Epithelial cell of proximal tubule (primary cell): ENCODE measurements around the gene UBE2G1. TPM values are rescaled to one million over a fixed set of nuclear protein-coding genes. Genes with fewer than 3 reads are reported as not detected.

Source experiments
- DNase-seq: peaks from one replicate; pipeline ENCODE4 v3.0.0-alpha.2; 2011; ENCODE audit warnings: low read depth
- H3K4me3 ChIP-seq: 2 replicates; pipeline ENCODE4 v1.5.1; 2011; ENCODE audit warnings: low read depth, mild to moderate bottlenecking, low read length
- total RNA-seq: library from RNA; depleted of rRNA; stranded (reverse); fragments of >200 nt; gene quantifications from 2 replicates; pipeline ENCODE4 v1.2.3, GENCODE V29; 2015
- TF ChIP-seq, protein P1 (sequence below): conservative IDR thresholded peaks from 2 replicates; pipeline ENCODE4 v1.5.1; 2012; ENCODE audit warnings: low read depth, mild to moderate bottlenecking, low read length

UBE2G1 gene
- total RNA-seq, 1 donor from 2014 or later: 65.4 TPM

DNA sequence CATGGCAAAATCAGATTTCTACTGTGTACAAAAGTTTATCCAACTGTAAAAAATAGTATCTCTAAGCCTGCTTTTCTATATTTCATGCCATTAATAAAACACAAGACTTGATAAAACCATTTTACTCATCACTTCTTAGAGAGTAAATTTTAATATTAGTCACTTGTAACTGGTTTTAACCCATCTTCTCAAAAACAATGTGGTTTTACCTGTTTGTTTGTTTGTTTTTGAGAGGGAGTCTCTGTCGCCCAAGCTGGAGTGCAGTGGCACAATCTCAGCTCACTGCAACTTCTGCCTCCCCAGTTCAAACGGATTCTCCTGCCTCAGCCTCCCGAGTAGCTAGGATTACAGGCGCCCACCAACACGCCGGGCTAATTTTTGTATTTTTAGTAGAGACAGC is 32.1 kb downstream of the UBE2G1 start:
- TF ChIP-seq, protein P1, sequence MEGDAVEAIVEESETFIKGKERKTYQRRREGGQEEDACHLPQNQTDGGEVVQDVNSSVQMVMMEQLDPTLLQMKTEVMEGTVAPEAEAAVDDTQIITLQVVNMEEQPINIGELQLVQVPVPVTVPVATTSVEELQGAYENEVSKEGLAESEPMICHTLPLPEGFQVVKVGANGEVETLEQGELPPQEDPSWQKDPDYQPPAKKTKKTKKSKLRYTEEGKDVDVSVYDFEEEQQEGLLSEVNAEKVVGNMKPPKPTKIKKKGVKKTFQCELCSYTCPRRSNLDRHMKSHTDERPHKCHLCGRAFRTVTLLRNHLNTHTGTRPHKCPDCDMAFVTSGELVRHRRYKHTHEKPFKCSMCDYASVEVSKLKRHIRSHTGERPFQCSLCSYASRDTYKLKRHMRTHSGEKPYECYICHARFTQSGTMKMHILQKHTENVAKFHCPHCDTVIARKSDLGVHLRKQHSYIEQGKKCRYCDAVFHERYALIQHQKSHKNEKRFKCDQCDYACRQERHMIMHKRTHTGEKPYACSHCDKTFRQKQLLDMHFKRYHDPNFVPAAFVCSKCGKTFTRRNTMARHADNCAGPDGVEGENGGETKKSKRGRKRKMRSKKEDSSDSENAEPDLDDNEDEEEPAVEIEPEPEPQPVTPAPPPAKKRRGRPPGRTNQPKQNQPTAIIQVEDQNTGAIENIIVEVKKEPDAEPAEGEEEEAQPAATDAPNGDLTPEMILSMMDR: no peak
- no peak overlapping the region for H3K4me3 ChIP-seq
- no peak for DNase-seq

DNA sequence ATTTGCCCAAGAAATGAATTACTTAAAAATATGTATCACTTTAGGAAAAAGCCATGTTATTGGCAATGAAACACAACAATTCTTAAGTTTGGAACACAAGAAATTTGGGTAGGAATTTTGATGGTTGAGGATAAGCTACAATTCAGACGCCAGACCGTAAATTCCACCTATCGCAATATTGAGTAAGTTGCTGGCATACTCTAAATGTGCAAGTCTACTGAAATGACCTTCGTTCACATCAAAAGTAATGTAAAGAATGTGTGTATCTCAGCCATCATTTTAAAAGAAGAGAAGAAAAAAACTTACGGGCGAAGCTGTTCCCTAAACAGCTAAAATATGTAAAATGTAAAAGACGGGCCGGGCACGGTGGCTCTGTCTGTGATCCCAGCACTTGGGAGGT is 33.4 kb downstream of the UBE2G1 start:
- TF ChIP-seq, protein P1: no peak
- no peak overlapping the region for H3K4me3 ChIP-seq
- no peak for DNase-seq

DNA sequence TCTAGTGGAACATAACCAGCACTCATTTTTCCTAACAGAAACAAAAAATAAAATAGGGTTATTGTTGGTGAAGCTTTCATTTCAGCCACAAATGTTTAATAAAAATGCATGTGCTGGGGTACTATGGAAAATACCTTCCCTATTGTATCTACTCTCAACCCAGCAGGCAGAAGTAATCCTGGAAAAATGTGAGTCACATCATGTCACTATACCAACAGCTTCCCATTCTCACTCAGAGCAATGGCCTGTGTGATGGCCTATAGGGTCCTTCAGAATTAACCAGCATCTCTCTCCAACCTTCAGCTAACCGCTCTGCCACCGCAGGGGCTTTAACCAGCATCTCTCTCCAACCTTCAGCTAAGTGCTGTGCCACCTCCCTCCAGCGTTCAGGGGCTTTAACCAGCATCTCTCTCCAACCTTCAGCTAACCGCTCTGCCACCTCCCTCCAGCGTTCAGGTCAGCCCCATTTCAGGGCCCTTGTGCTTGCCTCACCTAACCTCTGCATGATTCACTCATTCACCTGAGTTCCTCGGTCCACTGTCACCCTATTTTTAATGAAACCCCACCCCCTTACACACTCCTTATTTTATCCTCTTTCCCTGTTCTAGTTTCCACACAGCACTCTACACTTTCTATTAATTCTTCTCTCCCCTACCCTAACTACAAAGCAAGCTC is 34.0 kb downstream of the UBE2G1 start:
- no peak for DNase-seq
- H3K4me3 ChIP-seq: no peak overlapping the region
- TF ChIP-seq, protein P1: no peak

DNA sequence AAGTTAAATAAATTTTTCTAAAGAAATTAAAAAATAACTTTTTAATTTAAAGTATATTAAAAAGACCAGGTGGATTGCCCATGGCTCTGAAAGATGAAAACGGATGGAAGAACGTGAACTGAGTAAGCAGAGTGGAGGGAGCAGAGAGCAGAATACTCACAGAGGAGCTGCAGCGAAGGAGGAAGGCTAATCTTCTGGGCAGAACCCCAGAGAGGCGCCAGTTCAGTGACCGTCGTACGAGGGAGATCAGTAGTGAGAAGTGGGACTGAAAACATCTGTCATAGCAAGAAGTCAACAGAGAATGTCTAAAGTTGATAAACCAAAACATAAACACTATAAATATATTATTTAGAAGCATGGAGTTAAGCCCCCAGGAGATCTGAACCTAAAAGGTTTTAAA is 34.9 kb downstream of the UBE2G1 start:
- no peak overlapping the region for H3K4me3 ChIP-seq
- no peak for DNase-seq
- TF ChIP-seq, protein P1: no peak

DNA sequence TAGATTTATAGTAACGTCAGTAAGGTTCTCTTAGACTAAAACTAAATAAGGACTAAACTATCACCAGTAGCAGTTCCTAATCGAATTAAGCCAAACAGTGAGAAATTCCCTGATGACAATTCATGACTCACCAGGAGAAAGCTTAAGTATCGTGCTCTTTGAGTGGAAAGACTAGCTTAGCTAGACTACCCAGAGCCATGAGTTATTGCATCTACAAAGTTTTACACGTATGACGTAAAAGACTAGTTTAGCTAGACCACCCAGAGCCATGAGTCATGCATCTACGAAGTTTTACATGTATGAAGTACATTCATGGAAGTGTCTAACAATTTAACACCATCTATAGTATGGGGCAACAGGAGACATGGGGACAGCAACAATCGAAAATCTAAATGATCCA is 36.6 kb downstream of the UBE2G1 start:
- TF ChIP-seq, protein P1: no peak
- H3K4me3 ChIP-seq: no peak overlapping the region
- peak; percentile 81 for DNase-seq

DNA sequence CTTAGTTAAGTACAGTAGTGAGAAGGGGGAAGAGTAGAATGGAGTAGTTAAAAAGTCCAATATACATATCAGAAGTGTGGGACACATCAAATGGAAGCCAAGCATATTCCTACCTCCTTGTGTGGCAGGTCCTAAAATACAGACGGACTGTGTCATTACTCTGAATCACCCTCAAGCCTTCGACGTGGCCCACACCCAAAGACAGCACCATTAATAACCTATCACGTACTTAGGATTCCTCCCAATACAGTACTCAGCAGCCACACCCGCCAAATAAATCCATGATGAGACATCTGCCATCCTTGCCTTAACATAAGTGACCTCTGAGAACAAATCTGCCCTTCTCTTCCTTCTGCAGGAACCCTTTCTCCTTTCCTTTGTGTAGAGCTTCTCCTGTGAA is 38.9 kb downstream of the UBE2G1 start:
- DNase-seq: no peak
- TF ChIP-seq, protein P1: no peak
- no peak overlapping the region for H3K4me3 ChIP-seq

DNA sequence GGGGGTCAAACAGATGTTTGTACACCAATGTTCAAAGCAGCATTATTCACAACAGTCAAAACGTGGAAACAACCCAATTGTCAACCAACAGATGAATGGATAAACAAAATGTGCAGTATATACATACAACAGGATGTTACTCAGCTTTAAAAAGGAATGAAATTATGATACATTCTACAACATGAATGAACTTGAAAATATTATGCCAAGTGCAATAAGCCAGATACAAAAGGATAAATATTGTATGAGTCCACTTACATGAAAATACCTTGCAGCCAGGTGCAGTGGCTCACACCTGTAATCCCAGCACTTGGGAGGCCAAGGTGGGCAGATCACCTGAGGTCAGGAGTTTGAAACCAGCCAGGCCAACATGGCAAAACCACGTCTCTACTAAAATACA is 39.9 kb downstream of the UBE2G1 start:
- TF ChIP-seq, protein P1: no peak
- no peak overlapping the region for H3K4me3 ChIP-seq
- DNase-seq: no peak
